GM13977 (cell line): Measurements from ENCODE around the gene FMO1.

Experiments used
- DNase-seq: peaks from one replicate; pipeline ENCODE4 v3.0.0; 2012; ENCODE audit warnings: low spot score
- in situ Hi-C: fragments of 300-500 bp; cut with MboI; formaldehyde crosslinking; loops from one replicate; pipeline ENCODE4 v1.12.0; 2022; ENCODE audit warnings: low sequenced_read_pairs, low pct_unique_long_range_greater_than_20kb, mixed read lengths, inconsistent platforms; ENCODE audit not compliant: unreplicated experiment
- TF ChIP-seq, protein P1 (sequence below): IDR thresholded peaks from 2 replicates; pipeline ENCODE4 v1.5.1; 2012; ENCODE audit warnings: mild to moderate bottlenecking, control low read depth; ENCODE audit not compliant: insufficient read depth; ENCODE audit errors: extremely low read depth, missing control alignments

FMO1 gene

DNA sequence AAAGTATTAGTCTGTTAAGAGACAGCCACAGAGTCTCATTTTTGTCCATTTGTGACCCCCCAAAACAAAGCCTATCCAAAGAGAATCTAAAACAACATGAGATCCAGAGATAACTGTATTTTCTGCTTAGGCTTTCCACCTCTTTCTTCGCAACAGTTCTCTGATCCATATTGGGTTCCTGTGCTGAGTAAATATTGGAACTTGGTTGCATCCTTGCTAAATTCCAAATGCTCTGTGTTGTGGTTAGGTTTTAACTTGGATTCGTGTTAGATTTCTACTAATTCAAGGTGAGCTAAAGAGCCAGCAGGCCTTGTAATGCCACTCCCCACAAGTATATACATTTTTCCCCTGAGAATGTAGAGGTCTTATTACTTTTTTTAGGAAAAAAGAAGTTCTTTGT lies 29.2 kb downstream of the FMO1 start:
- DNase-seq = no peak
- TF ChIP-seq, protein P1, sequence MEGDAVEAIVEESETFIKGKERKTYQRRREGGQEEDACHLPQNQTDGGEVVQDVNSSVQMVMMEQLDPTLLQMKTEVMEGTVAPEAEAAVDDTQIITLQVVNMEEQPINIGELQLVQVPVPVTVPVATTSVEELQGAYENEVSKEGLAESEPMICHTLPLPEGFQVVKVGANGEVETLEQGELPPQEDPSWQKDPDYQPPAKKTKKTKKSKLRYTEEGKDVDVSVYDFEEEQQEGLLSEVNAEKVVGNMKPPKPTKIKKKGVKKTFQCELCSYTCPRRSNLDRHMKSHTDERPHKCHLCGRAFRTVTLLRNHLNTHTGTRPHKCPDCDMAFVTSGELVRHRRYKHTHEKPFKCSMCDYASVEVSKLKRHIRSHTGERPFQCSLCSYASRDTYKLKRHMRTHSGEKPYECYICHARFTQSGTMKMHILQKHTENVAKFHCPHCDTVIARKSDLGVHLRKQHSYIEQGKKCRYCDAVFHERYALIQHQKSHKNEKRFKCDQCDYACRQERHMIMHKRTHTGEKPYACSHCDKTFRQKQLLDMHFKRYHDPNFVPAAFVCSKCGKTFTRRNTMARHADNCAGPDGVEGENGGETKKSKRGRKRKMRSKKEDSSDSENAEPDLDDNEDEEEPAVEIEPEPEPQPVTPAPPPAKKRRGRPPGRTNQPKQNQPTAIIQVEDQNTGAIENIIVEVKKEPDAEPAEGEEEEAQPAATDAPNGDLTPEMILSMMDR = no peak
- in situ Hi-C loops = no loop called here

DNA sequence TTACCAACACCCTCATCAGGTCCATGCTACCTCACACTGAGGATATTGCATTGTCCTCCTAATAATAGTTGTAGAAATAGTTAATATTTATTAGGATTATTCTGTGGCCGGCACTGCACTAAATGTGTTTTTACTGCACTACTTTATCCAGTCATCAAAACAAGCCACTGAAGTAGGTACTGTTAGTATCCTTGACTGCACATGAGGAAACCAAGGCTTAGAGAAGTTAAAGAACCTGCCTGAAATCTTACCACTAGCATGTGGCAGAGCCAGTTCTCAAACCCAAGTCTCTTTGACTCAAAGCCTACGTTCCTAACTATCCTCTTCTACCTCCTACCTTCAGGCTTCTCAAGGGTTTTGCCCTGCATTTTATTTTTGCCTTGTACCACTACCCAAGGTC lies 30.9 kb downstream of the FMO1 start:
- TF ChIP-seq, protein P1 = no peak
- in situ Hi-C loops = no loop called here

DNA sequence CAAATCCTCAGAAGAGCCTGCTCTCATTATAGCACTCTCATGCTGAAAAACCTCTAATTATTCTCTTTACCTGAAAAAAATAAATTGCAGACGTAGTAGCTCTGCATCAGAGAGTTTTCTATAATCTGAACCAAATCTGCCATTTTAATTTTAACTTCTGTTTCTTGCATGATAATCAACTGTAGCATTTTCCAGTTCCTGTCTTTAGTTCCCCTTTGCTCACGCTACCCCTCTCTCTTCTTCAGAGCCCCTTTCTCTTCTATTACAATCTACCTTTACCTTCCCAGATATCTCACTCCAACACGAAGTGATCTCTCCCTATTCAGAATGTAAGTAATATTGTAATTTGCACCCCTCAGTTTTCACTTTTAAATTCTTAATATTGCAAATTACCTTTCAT lies 31.4 kb downstream of the FMO1 start:
- TF ChIP-seq, protein P1 = no peak
- in situ Hi-C loops = no loop called here
- DNase-seq = no peak

More for the DNA sequence above, 30.9 kb downstream of the FMO1 start:
- DNase-seq = no peak

GRCh38 chr1:171280599-171280998 lies 32.3 kb downstream of the FMO1 start:
- TF ChIP-seq, protein P1 = no peak
- no peak for DNase-seq
- in situ Hi-C loops = no loop called here

DNA sequence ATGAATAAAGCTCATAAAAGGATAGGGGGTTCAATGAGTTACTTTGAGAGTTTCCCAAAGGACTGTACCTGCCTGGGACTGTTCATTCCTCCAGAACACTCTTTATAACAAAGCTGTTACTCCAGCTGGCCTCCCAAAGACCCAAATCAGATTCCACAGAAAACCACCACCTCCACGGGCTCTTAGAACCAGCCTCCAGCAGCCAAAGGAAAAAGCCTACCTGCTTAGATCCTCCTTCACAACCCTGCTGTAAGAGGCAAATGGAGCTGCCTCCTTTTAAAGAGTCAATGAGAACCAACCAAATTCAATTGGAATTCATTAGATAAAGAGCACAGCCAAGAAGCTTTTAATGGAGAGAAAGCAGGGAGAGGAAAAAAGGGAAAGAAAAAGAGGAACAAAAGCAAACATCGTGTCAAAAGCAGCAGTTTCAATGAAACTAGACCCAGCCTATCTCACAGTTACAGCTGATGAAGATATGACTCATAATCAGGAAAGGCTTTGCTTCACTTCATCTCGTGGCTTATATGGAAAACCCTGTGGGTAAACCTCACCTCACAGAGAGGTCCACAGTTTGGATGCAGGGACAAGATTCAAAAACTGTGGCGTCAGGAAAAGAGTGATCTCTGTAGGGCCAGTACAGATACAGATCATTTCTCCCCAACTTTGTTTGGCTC lies 37.9 kb downstream of the FMO1 start:
- in situ Hi-C loops = no loop called here
- TF ChIP-seq, protein P1 = no peak
- DNase-seq = no peak

DNA sequence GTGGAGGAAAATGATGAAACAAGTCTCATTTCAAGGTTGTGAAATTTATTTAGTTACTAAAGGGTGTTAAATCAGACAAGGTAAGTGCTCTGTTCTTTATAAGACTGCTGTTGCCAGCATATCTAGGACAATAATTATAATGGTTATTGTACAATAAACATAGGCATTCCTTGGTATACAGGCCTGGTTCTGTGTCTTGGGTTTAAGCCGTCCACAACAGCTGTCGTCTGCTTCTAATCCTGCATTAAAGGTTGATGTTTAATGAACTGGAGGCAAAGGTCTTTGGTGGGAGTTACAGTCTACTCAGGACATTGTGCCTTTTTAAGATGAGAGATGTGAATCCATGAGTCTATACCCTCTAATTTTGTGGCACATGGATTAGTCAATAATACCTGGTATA lies 42.3 kb downstream of the FMO1 start:
- TF ChIP-seq, protein P1 = no peak
- DNase-seq = no peak
- in situ Hi-C loops = no loop called here
